ENCODE results near the gene MAGI1.

The MAGI1 gene

GRCh38 chr3:65433480-65433879, 605.2 kb downstream of the MAGI1 start:
- Histone ChIP-seq H3K36me3 (ENCODE audit: control insufficient read depth, insufficient read depth, low read length) (peaks cover 1% of the 10 kb centered on the region), H3K27me3 (ENCODE audit: insufficient read depth, low read length, poor library complexity) (no peaks in the 10 kb centered on the region), H2BK120ac (ENCODE audit: low read depth, low read length) (no peak overlapping the region), H4K5ac (ENCODE audit: low read length) (no peak overlapping the region), H3K18ac (ENCODE audit: low read length) (no peak overlapping the region), H3K4me1 (ENCODE audit: control insufficient read depth, low read depth, low read length) (no peaks in the 10 kb centered on the region), H3K23ac (ENCODE audit: low read length) (no peak overlapping the region), H3K79me1 (ENCODE audit: low read length) (no peaks in the 10 kb centered on the region), H3K4me2 (ENCODE audit: low read length) (no peak overlapping the region), H4K8ac (ENCODE audit: low read depth, low read length) (no peak overlapping the region), H2AK5ac (ENCODE audit: low read length) (no peak overlapping the region), H3K9ac (ENCODE audit: low read length) (no peak overlapping the region), H2BK15ac (replicated peaks; ENCODE audit: low read depth) (no peak overlapping the region), H3K27ac (ENCODE audit: low read depth, low read length) (no peak overlapping the region), H3K4me3 (ENCODE audit: low read length) (no peak overlapping the region), H2BK5ac (ENCODE audit: low read length) (no peak overlapping the region), H3K4ac (ENCODE audit: low read depth, low read length) (no peak overlapping the region), H3K79me2 (ENCODE audit: control insufficient read depth, insufficient read depth, low read length) (no peaks in the 10 kb centered on the region), H3K56ac (ENCODE audit: low read length) (no peak overlapping the region)
- DNase-seq: no peak
- WGBS (ENCODE audit: extremely low coverage, insufficient coverage, low lambda C conversion rate): no CpG with 5 or more reads among the region's 5 CpGs

- H3K79me1 ChIP-seq (ENCODE audit: low read length): no peaks in the 10 kb centered on the region
- no peak overlapping the region for H3K56ac ChIP-seq (ENCODE audit: low read length)
- no peak overlapping the region for H3K9ac ChIP-seq (ENCODE audit: low read length)
- H4K8ac ChIP-seq (ENCODE audit: low read depth, low read length): no peak overlapping the region
- no peak overlapping the region for H3K27ac ChIP-seq (ENCODE audit: low read depth, low read length)
- no peak overlapping the region for H3K23ac ChIP-seq (ENCODE audit: low read length)
- H3K79me2 ChIP-seq (ENCODE audit: control insufficient read depth, insufficient read depth, low read length): no peaks in the 10 kb centered on the region
- no peaks in the 10 kb centered on the region for H3K4me1 ChIP-seq (ENCODE audit: control insufficient read depth, low read depth, low read length)
- no peak overlapping the region for H3K4ac ChIP-seq (ENCODE audit: low read depth, low read length)
- no peak overlapping the region for H2BK15ac ChIP-seq (replicated peaks; ENCODE audit: low read depth)
- H2BK120ac ChIP-seq (ENCODE audit: low read depth, low read length): no peak overlapping the region
- peaks cover 1% of the 10 kb centered on the region for H3K36me3 ChIP-seq (ENCODE audit: control insufficient read depth, insufficient read depth, low read length)
- no peak overlapping the region for H3K4me2 ChIP-seq (ENCODE audit: low read length)
- H4K5ac ChIP-seq (ENCODE audit: low read length): no peak overlapping the region
- no peak overlapping the region for H2BK5ac ChIP-seq (ENCODE audit: low read length)
- DNase-seq: no peak
- no peak overlapping the region for H3K4me3 ChIP-seq (ENCODE audit: low read length)
- WGBS (ENCODE audit: extremely low coverage, insufficient coverage, low lambda C conversion rate): no CpG with 5 or more reads among the region's 6 CpGs
- H2AK5ac ChIP-seq (ENCODE audit: low read length): no peak overlapping the region
- no peaks in the 10 kb centered on the region for H3K27me3 ChIP-seq (ENCODE audit: insufficient read depth, low read length, poor library complexity)
- H3K18ac ChIP-seq (ENCODE audit: low read length): no peak overlapping the region
Observed at GRCh38 chr3:65432388-65433003, 606.2 kb downstream of the MAGI1 start.

- peak; percentile 55 for DNase-seq
- H2AK5ac ChIP-seq (ENCODE audit: low read length): no peak overlapping the region
- no peak overlapping the region for H3K4me2 ChIP-seq (ENCODE audit: low read length)
- no peak overlapping the region for H3K18ac ChIP-seq (ENCODE audit: low read length)
- no peak overlapping the region for H2BK120ac ChIP-seq (ENCODE audit: low read depth, low read length)
- H3K27me3 ChIP-seq (ENCODE audit: insufficient read depth, low read length, poor library complexity): no peaks in the 10 kb centered on the region
- no peak overlapping the region for H4K5ac ChIP-seq (ENCODE audit: low read length)
- no peak overlapping the region for H3K4ac ChIP-seq (ENCODE audit: low read depth, low read length)
- H3K36me3 ChIP-seq (ENCODE audit: control insufficient read depth, insufficient read depth, low read length): peaks cover 1% of the 10 kb centered on the region
- no peak overlapping the region for H3K9ac ChIP-seq (ENCODE audit: low read length)
- no CpG with 5 or more reads among the region's 3 CpGs for WGBS (ENCODE audit: extremely low coverage, insufficient coverage, low lambda C conversion rate)
- H3K79me2 ChIP-seq (ENCODE audit: control insufficient read depth, insufficient read depth, low read length): no peaks in the 10 kb centered on the region
- no peak overlapping the region for H2BK5ac ChIP-seq (ENCODE audit: low read length)
- no peaks in the 10 kb centered on the region for H3K4me1 ChIP-seq (ENCODE audit: control insufficient read depth, low read depth, low read length)
- no peak overlapping the region for H3K4me3 ChIP-seq (ENCODE audit: low read length)
- H3K56ac ChIP-seq (ENCODE audit: low read length): no peak overlapping the region
- no peak overlapping the region for H3K23ac ChIP-seq (ENCODE audit: low read length)
- no peak overlapping the region for H3K27ac ChIP-seq (ENCODE audit: low read depth, low read length)
- H4K8ac ChIP-seq (ENCODE audit: low read depth, low read length): no peak overlapping the region
- no peaks in the 10 kb centered on the region for H3K79me1 ChIP-seq (ENCODE audit: low read length)
- H2BK15ac ChIP-seq (replicated peaks; ENCODE audit: low read depth): no peak overlapping the region
Observed at GRCh38 chr3:65425880-65426279, 612.8 kb downstream of the MAGI1 start.

GRCh38 chr3:65422154-65422553, 616.6 kb downstream of the MAGI1 start:
- H3K9ac ChIP-seq (ENCODE audit: low read length): no peak overlapping the region
- no peak overlapping the region for H4K8ac ChIP-seq (ENCODE audit: low read depth, low read length)
- no CpG with 5 or more reads among the region's 3 CpGs for WGBS (ENCODE audit: extremely low coverage, insufficient coverage, low lambda C conversion rate)
- no peaks in the 10 kb centered on the region for H3K79me2 ChIP-seq (ENCODE audit: control insufficient read depth, insufficient read depth, low read length)
- H3K56ac ChIP-seq (ENCODE audit: low read length): no peak overlapping the region
- no peak overlapping the region for H3K4ac ChIP-seq (ENCODE audit: low read depth, low read length)
- no peak overlapping the region for H3K18ac ChIP-seq (ENCODE audit: low read length)
- H2BK5ac ChIP-seq (ENCODE audit: low read length): no peak overlapping the region
- no peak overlapping the region for H3K27ac ChIP-seq (ENCODE audit: low read depth, low read length)
- H3K23ac ChIP-seq (ENCODE audit: low read length): no peak overlapping the region
- H4K5ac ChIP-seq (ENCODE audit: low read length): no peak overlapping the region
- no peaks in the 10 kb centered on the region for H3K4me1 ChIP-seq (ENCODE audit: control insufficient read depth, low read depth, low read length)
- no peak overlapping the region for H3K4me2 ChIP-seq (ENCODE audit: low read length)
- no peak overlapping the region for H2BK15ac ChIP-seq (replicated peaks; ENCODE audit: low read depth)
- H2AK5ac ChIP-seq (ENCODE audit: low read length): no peak overlapping the region
- no peaks in the 10 kb centered on the region for H3K36me3 ChIP-seq (ENCODE audit: control insufficient read depth, insufficient read depth, low read length)
- no peaks in the 10 kb centered on the region for H3K79me1 ChIP-seq (ENCODE audit: low read length)
- DNase-seq: no peak
- H3K4me3 ChIP-seq (ENCODE audit: low read length): no peak overlapping the region
- H3K27me3 ChIP-seq (ENCODE audit: insufficient read depth, low read length, poor library complexity): no peaks in the 10 kb centered on the region
- H2BK120ac ChIP-seq (ENCODE audit: low read depth, low read length): no peak overlapping the region

GRCh38 chr3:65419233-65419632, 619.5 kb downstream of the MAGI1 start:
- Histone ChIP-seq H3K36me3 (ENCODE audit: control insufficient read depth, insufficient read depth, low read length) (no peaks in the 10 kb centered on the region), H3K4me3 (ENCODE audit: low read length) (no peak overlapping the region), H2AK5ac (ENCODE audit: low read length) (no peak overlapping the region), H2BK120ac (ENCODE audit: low read depth, low read length) (no peak overlapping the region), H3K4me1 (ENCODE audit: control insufficient read depth, low read depth, low read length) (no peaks in the 10 kb centered on the region), H4K8ac (ENCODE audit: low read depth, low read length) (no peak overlapping the region), H3K18ac (ENCODE audit: low read length) (no peak overlapping the region), H3K27ac (ENCODE audit: low read depth, low read length) (no peak overlapping the region), H3K79me2 (ENCODE audit: control insufficient read depth, insufficient read depth, low read length) (no peaks in the 10 kb centered on the region), H3K56ac (ENCODE audit: low read length) (no peak overlapping the region), H4K5ac (ENCODE audit: low read length) (no peak overlapping the region), H2BK5ac (ENCODE audit: low read length) (no peak overlapping the region), H3K4ac (ENCODE audit: low read depth, low read length) (no peak overlapping the region), H3K79me1 (ENCODE audit: low read length) (no peaks in the 10 kb centered on the region), H3K27me3 (ENCODE audit: insufficient read depth, low read length, poor library complexity) (no peaks in the 10 kb centered on the region), H3K9ac (ENCODE audit: low read length) (no peak overlapping the region), H3K23ac (ENCODE audit: low read length) (no peak overlapping the region), H3K4me2 (ENCODE audit: low read length) (no peak overlapping the region), H2BK15ac (replicated peaks; ENCODE audit: low read depth) (no peak overlapping the region)
- WGBS (ENCODE audit: extremely low coverage, insufficient coverage, low lambda C conversion rate): no CpG with 5 or more reads among the region's 2 CpGs
- DNase-seq: no peak

- Histone ChIP-seq H3K27me3 (ENCODE audit: insufficient read depth, low read length, poor library complexity) (no peaks in the 10 kb centered on the region), H3K4me1 (ENCODE audit: control insufficient read depth, low read depth, low read length) (peaks cover 5% of the 10 kb centered on the region), H4K5ac (ENCODE audit: low read length) (no peak overlapping the region), H3K79me2 (ENCODE audit: control insufficient read depth, insufficient read depth, low read length) (no peaks in the 10 kb centered on the region), H2AK5ac (ENCODE audit: low read length) (no peak overlapping the region), H3K56ac (ENCODE audit: low read length) (no peak overlapping the region), H4K8ac (ENCODE audit: low read depth, low read length) (no peak overlapping the region), H2BK120ac (ENCODE audit: low read depth, low read length) (no peak overlapping the region), H3K4ac (ENCODE audit: low read depth, low read length) (no peak overlapping the region), H3K36me3 (ENCODE audit: control insufficient read depth, insufficient read depth, low read length) (no peaks in the 10 kb centered on the region), H3K18ac (ENCODE audit: low read length) (no peak overlapping the region), H3K27ac (ENCODE audit: low read depth, low read length) (no peak overlapping the region), H3K79me1 (ENCODE audit: low read length) (no peaks in the 10 kb centered on the region), H3K4me2 (ENCODE audit: low read length) (no peak overlapping the region), H3K9ac (ENCODE audit: low read length) (no peak overlapping the region), H3K4me3 (ENCODE audit: low read length) (no peak overlapping the region), H3K23ac (ENCODE audit: low read length) (no peak overlapping the region), H2BK15ac (replicated peaks; ENCODE audit: low read depth) (no peak overlapping the region), H2BK5ac (ENCODE audit: low read length) (no peak overlapping the region)
- DNase-seq: no peak
- no CpG with 5 or more reads among the region's 3 CpGs for WGBS (ENCODE audit: extremely low coverage, insufficient coverage, low lambda C conversion rate)
Observed at GRCh38 chr3:65413891-65414290, 624.8 kb downstream of the MAGI1 start.

Measured in mesendoderm (in vitro differentiated cells).